Activated T-cell treated with anti-CD3 and anti-CD28 coated beads for 4 hours (primary cell): ENCODE data around the gene HES3.

ENCODE experiments used
- DNase-seq: peaks from one replicate; pipeline ENCODE4 v3.0.0-alpha.2; 2020

The HES3 gene

DNA sequence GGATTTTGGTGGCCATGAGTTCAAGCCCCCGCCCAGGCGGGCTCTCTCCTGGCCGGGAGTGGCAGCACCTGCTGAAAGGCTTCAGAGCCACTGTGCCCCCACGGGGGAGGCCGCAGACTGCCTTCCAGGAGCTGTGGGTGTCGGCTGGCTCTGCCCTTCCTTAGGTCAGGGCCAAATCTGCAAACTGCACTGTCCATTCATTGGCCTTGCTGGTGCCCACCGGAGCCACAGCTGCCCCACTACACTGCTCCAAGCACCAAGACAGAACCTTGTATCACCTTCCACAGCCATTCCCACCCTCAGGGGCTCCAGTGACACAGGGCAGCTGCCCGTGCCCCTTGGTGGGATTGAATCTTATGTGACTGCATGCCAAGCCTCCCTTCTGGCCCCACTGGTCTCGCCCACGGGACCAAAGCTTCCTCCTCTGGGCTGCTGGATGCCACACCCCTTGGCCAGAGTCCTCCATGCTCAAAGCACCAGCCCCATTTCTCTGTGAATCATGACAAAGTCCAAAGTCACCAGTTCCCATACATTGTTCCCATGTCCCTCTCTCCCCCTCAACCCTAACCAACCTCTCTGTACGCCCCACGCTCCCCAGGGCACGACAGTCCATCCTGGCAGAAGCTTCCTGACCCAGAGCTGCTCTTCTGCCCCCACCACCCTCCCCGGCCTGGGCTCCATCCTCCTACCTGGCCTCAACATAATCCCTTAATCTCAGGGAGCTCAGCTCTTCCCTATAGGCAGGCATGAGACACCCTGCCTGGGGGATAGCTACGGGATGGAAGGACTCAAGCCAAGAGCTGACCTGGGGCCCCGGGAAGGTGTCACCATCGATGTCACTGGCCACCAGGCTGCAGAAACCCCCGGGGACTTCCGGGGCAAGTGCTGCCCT, 37.8 kb downstream of the HES3 start:
- no peak for DNase-seq

DNA sequence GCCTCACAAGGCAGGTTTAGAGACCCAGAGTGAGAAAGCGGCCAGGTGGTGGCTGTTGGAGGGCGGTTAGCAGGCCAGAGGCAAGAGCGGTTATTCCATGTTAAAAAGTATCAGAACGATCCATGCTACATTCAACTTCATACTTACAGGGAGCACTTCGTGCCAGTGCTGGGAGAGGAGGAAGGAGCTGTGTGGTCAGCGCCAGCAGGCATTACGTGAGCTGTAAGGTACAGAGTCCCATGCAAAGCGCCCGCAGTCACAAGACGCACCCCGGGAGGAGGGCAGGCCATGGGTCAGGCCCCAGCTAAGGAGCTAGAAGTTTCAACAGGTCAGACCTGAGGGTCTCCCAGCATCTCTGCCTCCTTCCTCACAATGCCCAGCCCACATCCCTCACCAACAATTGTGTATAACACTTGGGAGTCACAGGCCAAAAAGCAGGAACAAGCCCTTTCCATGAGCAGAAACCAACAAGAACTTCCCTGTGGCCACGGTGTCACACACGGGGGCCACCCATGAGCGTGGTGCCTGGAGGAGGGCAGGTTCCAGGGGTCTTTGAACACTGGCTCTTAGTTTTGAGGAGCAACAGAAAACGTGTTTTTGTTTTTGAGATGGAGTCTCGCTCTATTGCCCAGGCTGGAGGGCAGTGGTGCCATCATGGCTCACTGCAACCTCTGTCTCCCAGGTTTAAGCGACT, 38.7 kb downstream of the HES3 start:
- no peak for DNase-seq

GRCh38 chr1:6285336-6285735, 41.4 kb downstream of the HES3 start:
- DNase-seq, result no peak

- no peak for DNase-seq
Measured at GRCh38 chr1:6286266-6286665, 42.3 kb downstream of the HES3 start.

GRCh38 chr1:6287029-6287428, 43.0 kb downstream of the HES3 start:
- DNase-seq, result no peak

DNA sequence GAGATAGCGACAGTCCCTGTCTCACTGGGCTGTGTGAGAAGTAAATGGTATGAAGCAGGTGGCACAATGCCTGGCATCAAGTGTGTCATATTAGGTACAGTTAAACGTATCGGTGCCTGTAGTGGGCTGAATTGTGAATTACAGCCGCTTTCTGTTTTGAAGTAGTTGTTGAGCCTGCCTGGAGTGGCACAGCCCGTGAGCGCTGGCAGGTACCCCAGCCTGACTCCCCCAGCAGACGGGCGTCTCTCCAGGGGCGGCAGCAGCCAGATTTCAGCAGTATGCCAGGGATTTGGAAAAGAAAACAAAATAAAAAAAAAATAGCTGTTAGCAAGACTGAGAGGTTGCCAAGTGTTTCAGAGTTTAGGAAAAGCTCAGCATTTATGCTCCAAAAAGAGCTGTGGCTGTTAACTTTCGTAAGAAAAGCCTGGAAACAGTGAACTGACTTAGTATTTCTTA, 43.5 kb downstream of the HES3 start:
- no peak for DNase-seq

DNA sequence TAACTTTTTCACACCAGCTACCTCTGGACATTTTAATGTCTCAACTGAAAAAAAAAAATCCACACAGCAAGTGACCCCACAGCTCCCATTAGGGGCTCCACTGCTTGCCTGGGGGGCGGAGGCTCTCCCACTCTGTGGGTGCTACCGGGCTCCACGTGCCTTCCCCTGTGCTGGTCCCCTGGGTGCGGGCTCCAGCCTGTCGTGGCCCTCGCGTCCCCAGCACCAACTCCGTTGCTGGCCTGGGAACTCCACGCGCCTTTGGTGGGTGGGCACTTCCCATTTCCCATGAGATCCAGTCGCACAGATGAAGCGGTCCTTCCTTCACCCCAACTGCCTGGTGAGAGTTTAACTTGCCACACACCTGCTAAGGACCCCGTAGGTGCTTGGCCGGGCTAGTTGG, 44.0 kb downstream of the HES3 start:
- no peak for DNase-seq

- no peak for DNase-seq
Measured at GRCh38 chr1:6288665-6289064, 44.7 kb downstream of the HES3 start.

- DNase-seq, result no peak
Measured at GRCh38 chr1:6292102-6292501, 48.1 kb downstream of the HES3 start.

GRCh38 chr1:6294080-6294889, 50.3 kb downstream of the HES3 start:
- DNase-seq, result no peak

GRCh38 chr1:6294890-6295556, 51.0 kb downstream of the HES3 start:
- DNase-seq, result no peak
